ENCODE data around the gene GPR160.
A peak's percentile ranks its signal among the peaks of the same experiment; 100 is the strongest.

The GPR160 gene

GRCh38 chr3:170128259-170128976 is 90.6 kb downstream of the GPR160 start:
- peak; percentile 97 for DNase-seq (ENCODE audit: low read depth)
- TF ChIP-seq MYC (IDR thresholded peaks at IDR 0.05; ENCODE audit: low read depth, low read length) (peak; percentile 36; the same call in 1 of the 2 replicates), POLR2A (IDR thresholded peaks at IDR 0.05; ENCODE audit: extremely low read depth, insufficient read length) (no peak)
- H3K4me3 ChIP-seq (ENCODE audit: low read depth, low read length) = peak overlapping the region; percentile 46

- TF ChIP-seq MYC (IDR thresholded peaks at IDR 0.05; ENCODE audit: low read depth, low read length) (no peak), CTCF (IDR thresholded peaks at IDR 0.05; ENCODE audit: low read depth, low read length) (no peak), POLR2A (IDR thresholded peaks at IDR 0.05; ENCODE audit: extremely low read depth, insufficient read length) (no peak), MAX (IDR thresholded peaks at IDR 0.05; ENCODE audit: low read depth, low read length) (no peak)
- DNase-seq (ENCODE audit: low read depth) = peak; percentile 77
- H3K4me3 ChIP-seq (ENCODE audit: low read depth, low read length) = no peak overlapping the region
Measured at GRCh38 chr3:170128977-170129431, 91.2 kb downstream of the GPR160 start.

GRCh38 chr3:170130532-170130931 is 92.7 kb downstream of the GPR160 start:
- peak; percentile 6 for DNase-seq (ENCODE audit: low read depth)
- no peak for TF ChIP-seq POLR2A (IDR thresholded peaks at IDR 0.05; ENCODE audit: extremely low read depth, insufficient read length)
- TF ChIP-seq CTCF (IDR thresholded peaks at IDR 0.05; ENCODE audit: low read depth, low read length) = no peak
- TF ChIP-seq MAX (IDR thresholded peaks at IDR 0.05; ENCODE audit: low read depth, low read length) = no peak
- TF ChIP-seq MYC (IDR thresholded peaks at IDR 0.05; ENCODE audit: low read depth, low read length) = no peak
- H3K4me3 ChIP-seq (ENCODE audit: low read depth, low read length) = no peak overlapping the region

- DNase-seq (ENCODE audit: low read depth) = peak; percentile 82
- H3K4me3 ChIP-seq (ENCODE audit: low read depth, low read length) = no peak overlapping the region
- TF ChIP-seq MAX (IDR thresholded peaks at IDR 0.05; ENCODE audit: low read depth, low read length) = no peak
- no peak for TF ChIP-seq POLR2A (IDR thresholded peaks at IDR 0.05; ENCODE audit: extremely low read depth, insufficient read length)
Measured at GRCh38 chr3:170132335-170132734, 94.5 kb downstream of the GPR160 start.

Measured in NB4 (cell line).